ENCODE measurements around the gene CNTNAP2.

The CNTNAP2 gene

DNA sequence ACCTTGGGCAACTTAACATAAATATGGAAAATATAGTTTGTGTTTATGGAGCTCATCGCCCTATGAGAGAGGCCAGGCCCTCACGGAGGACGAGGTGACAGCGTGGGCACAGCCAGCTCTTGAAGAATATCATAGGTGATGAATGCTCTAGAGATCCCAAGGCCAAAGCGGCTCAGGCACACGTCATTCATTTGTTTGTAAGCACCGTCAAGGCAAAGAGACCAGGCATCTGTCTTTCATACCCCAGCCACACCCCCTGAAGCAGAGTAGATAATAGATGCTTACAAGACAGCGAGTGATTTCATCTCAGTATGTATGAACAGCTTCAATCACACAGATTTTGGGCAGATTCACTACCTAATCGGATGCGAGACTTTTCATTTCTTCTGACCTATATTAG, 2231.9 kb downstream of the CNTNAP2 start:
- DNase-seq (ENCODE audit: low spot score) = no peak

DNA sequence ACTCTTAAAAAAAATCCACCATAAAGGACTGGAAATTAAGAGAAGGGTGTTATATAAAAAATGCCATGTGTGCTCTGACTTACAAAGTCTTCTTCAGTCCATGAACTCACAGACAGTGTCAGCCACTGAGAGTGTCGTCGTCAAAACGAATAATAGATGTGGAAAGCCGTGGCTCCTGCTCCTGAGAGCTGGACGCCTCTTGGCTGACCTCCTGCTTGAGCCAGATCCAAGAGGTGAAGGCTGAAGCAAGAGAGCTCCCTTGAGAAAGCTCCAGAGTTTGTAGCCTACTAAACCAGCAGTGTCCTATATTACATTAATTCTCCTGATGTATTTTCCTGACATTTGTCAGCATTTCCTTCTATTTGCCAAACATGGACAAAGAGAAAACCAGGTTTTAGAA, 2239.7 kb downstream of the CNTNAP2 start:
- no peak for DNase-seq (ENCODE audit: low spot score)

DNA sequence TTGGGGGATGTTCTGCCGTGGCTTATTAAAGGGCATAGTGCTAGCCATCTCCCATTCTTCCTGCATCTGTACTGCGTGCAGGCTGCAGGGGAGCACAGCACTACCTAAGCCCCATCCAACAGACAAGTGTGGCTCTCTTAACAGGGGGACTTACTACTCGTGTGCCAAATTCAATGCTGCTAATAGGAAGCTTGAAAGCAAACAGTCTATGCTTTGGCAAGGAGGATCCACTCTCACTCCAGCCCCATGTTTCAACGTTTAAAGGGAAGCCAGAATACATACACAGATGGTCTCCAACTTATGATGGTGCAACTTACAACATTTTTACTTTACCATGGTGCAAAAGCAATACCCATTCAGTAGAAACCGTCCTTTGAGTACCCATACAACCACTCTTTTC, 2245.9 kb downstream of the CNTNAP2 start:
- no peak for DNase-seq (ENCODE audit: low spot score)

DNA sequence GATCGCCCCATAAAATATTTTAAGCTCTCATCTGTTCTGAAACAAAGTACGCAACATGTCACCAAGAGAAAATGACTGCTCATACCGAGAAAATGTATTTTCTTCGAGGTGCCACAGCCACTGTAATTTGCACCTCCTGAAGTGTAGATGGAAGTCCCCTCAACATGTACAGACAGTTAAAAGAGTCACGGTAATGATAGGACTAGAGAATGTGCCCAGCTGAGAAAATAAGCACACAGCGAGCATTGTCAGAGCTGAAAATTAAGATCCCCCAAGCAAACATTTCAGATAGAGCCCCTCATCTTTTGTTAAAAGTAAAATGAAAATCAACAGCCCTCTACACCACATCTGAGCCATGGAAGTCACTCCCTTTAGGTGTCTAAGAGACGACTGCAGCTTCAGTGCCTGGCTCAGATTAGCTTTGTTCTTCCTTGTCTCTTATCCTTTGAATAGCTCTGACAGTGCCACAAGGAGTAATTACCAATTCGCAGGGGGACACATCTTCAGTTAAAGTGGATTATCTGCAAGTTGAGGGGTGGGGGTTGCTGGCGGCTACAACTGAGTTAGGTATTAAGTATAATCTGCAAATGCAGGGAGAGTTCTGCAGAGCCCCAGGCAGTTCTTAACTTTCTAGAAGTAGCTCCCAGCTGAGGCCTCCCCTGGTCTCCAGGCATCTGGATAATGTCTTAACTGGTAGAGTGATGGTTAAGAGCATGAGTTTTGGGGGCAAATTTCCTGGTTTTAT, 2251.3 kb downstream of the CNTNAP2 start:
- no peak for DNase-seq (ENCODE audit: low spot score)

DNA sequence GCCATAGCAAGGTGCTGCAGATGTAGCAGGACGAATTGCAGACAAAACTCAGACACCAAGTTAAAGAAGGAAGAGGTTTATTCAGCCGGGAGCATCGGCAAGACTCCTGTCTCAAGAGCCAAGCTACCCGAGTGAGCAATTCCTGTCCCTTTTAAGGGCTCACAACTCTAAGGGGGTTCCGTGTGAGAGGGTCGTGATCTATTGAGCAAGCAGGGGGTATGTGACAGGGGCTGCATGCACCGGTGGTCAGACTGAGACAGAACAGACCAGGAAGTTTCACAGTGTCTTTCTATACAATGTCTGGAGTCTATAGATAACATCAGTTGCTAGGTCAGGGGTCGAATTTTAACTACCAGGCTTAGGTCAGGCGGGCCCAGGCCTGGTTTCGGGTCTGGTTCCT, 2252.0 kb downstream of the CNTNAP2 start:
- no peak for DNase-seq (ENCODE audit: low spot score)

DNA sequence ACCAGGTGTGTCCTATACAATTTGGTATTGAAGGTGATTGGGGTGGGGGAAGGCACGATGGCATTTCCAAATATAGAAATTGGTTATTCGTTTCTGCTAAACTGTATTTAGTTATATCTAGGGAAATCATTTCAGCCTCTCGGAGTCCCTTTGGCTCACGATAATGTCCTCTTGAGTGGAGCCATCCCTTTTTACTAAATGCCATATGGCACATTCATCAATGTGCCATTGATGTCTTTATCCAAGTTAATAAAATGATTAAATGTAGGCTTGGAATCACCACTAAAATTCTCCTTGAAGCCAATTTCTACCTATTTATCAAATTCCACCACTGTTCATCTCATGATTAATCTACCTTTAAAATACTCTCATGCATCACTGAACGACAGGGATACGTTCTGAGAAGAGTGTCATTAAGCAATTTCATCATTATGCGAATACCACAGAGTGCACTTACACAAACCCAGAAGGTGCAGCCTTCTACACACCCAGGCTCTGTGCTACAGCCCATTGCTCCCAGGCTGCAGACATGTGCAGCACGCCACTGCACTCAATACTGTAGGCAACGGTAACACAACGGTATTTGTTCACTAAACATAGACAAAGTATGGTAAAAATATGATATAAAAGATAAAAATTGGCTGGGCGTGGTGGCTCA, 2254.8 kb downstream of the CNTNAP2 start:
- no peak for DNase-seq (ENCODE audit: low spot score)

DNA sequence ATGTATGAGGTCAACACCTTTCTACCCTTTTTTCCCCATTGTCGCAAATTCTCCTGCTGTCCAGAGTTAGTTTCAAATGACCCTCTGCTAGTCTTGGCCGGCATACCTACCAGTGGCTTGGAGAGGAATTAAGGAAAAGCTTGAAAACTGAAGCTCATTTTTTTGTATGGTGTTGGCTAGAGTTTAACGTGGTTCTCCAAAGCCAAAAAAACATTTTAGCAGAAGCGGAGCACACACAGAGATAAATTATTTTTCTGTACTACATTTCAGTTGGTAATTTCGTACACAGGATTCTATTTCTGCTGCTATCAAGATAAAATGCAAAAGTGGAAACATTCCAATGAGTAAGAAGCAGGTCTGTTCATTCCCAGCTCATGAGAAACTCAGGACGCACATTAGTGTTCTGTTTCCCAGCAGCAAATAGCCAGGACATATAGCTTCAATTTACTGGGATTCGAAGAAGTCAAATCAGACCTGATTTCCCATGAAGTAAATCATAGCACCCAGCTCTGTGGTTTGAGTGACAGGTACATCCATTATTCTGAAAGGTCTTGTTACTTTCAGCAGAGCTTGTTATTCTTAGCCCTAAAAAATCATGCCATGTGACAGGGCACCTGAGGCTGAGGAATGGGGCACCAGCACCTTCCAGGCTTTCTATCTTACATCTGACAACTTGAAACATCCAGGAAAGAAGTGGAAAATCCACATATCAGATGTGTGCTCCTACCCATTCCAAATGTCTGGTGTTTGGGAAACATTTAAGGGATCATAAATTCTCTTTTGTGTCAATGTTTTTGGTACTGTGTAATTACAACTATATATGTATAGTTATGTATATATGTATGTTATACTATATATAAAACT, 2258.0 kb downstream of the CNTNAP2 start:
- DNase-seq (ENCODE audit: low spot score) = no peak

DNA sequence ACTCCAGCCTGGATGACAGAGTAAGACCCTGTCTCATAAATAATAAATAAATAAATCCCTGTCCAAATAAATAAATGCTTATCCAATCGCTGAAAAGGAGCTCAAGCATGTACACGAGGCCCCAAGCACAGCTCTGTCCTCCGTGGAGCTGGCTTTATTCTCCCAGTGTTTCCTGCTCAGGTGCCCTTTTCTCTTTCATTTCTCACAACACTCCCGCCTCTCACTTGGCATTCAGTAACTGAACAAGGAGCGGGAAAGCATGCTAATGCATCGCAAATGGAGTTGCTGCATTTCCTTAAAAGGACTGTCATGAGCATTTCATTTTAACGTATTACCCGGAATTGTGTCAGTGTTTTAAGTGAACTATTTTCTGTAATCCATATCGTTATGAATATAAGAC, 2263.1 kb downstream of the CNTNAP2 start:
- no peak for DNase-seq (ENCODE audit: low spot score)

DNA sequence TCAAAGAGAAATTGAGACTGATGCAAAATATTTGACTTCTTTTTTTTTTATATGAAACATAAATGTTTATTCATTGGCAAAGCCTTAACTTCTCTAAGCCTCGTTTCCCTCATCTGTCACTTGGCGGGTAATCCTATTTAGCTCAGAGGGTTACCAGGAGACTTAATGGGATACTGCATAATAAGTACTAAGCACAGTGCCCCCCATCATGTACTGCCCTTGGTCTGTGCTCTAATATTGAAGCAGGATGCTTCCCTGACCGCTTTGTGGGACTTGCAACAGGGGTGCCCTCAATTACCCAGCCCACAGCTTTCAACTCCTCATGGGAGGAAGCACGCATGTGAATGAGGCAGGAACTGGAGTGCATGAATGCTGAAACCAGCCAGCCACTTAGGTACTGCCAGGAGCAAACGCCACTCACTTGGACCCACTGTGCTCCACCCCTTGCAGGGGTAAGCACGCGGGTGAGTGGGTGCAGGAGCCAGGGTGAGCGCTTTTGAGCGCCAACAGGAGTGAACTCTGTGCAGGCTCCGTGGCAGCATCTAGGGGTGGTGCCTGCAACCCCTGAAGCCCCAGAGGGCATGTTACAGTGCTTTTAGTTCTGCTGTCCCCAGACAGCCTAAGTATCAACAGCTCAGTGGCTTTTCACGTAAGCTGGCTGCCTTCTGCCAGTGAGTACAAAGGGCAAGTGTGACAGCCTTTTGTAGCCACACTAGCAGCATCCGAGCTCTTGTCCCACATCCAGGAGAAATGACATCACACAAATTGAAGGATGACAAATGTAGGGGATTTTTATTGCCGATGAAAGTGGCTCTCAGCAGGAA, 2264.2 kb downstream of the CNTNAP2 start:
- DNase-seq (ENCODE audit: low spot score) = no peak

DNA sequence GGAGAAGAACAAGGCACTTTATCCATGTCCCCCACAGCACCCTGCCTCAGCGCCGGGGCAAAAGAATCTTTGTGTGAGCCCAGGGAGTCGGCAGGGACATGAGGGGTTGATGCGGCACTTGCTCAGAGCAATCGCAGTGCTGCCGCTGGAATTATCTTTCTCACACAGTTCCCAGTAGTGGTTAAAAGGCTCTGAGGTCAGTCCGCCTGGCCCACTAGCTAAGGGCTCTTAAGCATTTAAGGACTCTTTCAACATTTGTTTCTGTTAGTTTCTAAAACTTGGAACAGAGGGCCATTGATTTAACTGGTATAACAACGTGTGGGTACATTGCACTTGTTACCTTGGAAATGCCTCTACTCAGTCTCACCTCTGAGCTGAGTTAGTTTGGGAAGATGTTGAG, 2266.0 kb downstream of the CNTNAP2 start:
- DNase-seq (ENCODE audit: low spot score) = no peak

DNA sequence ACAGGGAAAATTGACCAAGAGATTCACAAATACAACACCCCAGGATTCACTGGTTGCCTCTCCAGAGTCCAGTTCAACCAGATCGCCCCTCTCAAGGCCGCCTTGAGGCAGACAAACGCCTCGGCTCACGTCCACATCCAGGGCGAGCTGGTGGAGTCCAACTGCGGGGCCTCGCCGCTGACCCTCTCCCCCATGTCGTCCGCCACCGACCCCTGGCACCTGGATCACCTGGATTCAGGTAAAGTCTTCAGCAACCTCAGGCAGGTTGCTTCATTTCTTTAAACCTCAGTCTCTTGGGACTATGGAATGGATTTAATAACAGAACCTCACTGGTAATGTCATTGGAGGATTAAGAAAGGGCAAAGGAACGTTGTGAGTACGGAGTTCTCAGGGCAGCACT, 2267.1 kb downstream of the CNTNAP2 start:
- DNase-seq (ENCODE audit: low spot score) = no peak

DNA sequence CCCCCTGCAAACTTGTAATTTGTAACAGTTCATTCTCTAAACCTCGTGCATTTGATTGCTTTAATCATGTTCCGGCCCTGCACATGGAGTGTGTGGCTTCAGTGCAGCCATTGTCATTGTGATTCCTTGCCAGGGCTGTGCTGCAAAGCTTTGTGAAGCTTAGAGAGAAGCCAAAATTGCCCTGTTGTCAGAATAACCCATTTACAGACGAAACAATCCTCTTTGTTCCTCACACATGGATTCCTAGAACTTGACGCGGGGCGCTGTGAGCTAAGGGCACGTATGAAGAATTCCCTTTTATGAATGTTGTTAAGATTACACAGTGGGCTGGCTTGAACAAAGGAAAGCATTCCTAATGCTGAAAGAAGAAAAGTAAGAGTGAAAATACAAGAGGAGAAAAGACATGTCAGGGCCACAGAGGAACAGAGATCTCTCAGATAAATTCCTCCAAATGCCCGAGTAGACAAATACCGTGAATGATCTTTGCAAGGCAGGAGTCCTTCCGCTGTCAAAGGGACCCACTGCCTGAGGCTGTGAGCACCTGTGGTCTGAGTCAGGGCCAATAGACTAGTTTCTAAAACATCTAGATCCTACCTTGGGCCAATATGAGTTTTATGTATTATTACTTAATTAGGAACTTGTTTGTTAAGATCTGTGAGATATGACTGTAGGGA, 2268.5 kb downstream of the CNTNAP2 start:
- DNase-seq (ENCODE audit: low spot score) = no peak

DNA sequence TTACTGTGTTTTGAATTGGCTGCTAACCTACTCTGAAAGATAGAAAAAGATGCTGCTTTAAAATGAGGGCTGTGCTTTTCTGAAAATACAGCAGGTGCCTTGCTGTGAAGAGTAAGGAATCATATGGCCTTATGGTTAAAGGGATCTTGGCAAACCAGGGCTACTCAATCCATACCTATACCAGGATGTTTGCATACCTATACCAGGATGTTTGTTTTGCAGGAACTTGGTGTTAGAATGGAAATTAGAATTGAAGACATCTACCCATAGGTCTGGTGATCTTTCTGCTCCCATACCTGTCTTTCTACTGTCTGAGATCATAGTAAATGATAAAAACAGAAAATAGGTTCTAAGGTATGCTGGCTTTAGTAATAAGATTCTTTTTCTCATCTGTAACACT, 2273.8 kb downstream of the CNTNAP2 start:
- DNase-seq (ENCODE audit: low spot score) = no peak

DNA sequence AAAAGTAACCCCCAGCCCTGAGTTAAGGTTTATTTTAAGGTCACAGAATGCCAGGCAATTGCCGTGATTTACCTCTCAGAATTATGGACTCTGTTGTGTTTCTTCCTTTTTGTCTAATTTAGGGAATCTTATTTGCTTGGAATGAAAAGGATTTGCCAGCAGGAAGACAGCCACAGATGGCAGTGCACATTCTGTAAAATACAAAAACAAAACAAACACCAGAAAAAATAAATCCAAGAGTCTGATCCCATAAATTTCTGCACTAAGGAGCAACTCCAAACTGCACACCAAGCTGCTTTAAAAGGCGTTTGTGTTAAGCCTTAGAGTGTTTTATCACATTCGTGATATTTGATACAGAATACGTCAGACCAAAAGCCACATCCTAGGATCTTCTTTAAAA, 2275.0 kb downstream of the CNTNAP2 start:
- no peak for DNase-seq (ENCODE audit: low spot score)

DNA sequence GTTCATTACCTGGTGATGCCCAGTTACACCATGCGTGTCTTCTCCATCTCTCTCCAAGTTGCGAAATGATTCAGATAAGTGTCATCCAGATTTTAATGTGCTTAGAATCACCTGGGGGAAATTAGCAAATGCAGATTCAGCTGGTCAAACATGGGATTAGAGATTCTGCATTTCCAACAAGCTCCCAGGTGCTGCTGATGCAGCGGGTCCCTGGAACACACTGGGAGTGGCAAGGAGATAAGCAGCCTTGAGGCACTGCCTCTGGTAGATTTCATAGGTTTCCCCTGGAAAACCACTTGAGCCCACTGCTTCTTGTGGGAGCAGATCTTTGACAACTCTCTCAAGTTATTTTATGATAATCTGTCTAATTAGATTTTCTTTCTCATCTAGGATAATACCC, 2278.0 kb downstream of the CNTNAP2 start:
- no peak for DNase-seq (ENCODE audit: low spot score)

DNA sequence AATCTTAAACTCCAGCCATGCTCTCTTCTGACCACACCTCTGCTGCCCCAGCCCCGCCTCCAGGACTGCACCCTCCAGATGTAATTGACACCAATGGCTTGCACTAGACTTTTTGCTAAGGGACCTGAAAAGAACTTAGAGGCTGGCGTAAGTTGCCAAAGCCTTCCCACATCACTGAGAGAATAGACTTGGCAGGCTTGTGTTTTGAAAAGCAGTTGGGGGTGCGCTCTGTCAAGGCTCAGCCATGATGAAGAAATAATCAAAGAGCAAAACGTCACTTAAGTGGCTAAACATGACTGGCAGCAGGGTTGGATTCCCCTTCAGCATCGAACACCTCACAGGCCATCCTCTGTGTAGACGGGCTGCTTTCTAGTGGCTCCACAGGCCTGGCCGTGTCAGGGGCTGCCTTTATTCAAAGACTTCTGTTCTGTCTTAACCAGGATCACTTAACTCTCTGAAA, 2278.8 kb downstream of the CNTNAP2 start:
- DNase-seq (ENCODE audit: low spot score) = no peak

DNA sequence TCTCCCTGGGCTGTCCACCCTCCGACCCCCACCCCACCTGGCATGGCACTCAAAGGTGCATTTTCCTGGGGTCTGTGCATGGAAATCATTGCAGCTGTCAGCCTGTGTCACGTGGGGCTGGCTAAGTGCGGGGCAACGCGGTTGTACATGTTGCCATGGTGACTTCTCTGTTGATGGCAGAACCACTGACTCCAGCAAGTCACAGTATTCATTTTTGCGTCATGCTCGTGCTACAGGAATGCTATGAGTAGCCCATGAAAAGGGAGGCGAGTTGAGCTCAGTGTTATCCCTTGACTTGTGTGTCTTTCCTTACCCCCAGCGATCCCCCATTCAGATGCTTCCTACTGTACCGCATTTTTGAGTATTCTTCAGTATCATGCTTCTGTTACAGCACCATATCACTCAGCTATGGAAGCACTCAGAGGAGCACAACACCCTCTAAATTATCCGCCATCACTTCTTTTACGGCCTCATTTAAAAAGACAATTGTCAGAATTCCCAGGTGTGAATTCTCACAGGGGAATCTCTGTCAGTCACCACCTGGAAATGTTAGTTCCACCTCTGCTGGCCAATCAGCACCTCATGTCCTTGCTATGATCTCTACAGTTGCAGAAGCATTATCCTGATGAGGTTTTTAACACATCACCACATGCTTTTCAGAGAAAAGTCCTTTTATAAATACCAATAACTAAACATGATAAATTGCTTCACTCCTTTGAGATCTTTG, 2279.6 kb downstream of the CNTNAP2 start:
- no peak for DNase-seq (ENCODE audit: low spot score)

DNA sequence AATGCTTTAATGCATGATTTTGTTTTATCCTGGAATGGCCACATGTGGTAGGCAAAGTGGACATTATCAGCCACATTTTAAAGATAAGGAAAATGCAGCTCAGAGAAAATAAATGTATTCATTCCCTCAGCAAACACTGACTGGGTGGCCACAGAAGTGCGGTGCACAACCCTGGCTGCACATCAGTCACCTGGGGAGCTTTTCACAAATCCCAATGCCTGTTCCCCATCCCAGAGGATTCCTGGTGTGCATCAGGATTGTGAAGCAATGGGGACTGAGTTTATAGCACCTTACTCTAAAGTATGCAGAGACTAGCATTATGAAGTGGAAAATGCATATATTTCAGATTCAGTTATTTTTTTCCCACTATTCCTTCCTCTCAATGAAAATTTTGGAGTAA, 2280.5 kb downstream of the CNTNAP2 start:
- DNase-seq (ENCODE audit: low spot score) = no peak

DNA sequence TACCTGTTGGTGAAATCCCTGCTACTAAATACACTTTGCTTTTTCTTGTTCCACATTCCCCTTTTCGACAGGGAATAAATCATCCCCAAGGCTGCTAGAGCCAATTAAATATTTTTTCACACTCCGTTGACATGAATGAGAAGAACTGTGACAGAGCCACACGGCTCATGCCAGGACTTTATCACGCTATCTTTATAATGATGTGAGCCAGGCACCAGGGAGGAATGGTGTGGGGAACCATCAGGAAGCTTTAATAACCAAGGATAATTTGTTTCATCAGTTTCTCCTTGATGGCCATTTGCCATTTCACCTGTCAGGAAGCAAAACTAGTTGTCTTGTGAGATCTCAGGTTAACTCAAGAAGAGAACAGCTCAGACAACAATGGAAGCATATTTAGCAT, 2280.9 kb downstream of the CNTNAP2 start:
- DNase-seq (ENCODE audit: low spot score) = no peak

DNA sequence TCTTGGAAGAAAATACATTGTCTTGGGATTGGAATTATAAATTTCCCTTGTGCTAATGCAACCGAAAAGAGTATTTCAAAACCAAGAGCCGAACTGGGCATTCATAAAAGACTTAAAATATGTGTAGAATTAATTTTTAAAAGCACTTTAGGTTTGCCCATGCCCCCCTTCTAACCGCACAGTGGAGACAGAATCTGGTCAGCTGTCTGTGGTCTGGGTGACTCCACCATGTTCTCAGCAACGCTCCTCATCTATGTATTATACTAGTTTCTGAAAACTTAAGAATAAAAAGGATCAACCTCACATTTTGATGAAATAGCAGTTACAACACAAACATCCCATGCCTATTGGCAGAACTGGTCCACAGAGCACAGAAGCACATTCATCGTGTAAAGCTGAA, 2281.4 kb downstream of the CNTNAP2 start:
- no peak for DNase-seq (ENCODE audit: low spot score)

DNA sequence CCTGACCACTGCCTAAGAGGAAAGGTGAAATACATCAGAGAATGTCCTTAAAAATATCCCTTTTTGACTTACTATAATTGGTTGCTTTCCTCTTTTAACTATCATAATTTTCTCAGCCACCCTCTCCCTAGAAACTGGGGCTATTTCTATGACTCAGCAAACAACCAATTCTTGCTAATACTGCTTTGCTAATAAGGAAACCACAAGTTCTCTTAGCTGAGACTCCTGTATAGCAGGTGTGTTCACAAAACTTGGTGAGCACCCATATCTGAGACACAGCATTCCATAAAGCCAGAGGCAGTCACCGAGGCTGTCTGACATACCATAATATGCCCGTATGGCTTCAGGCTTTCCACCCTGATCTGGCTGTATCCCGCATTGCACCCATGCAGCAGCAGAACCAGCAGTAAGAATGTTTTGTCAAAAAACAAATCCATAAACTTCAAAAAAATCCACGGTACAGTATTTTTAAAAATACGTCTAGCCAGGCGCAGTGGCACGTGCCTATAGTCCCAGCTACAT, 2282.3 kb downstream of the CNTNAP2 start:
- DNase-seq (ENCODE audit: low spot score) = no peak
